ENCODE data around the gene ZNF219. TPM values are rescaled to one million over a fixed set of nuclear protein-coding genes. Genes with fewer than 3 reads are reported as not detected.

Gene ZNF219
- total and polyA plus RNA-seq, 10 donors = 5.5 to 26.7 (median 12.1) TPM

GRCh38 chr14:21133901-21134300 lies 35.4 kb upstream of the ZNF219 start:
- intact Hi-C loops (cut with DNase I; ENCODE audit: low total_unique reads) = no loop called here
- H3K9me3 ChIP-seq = peaks cover 0 to 3% (median 0%) of the 10 kb centered on the region in 8 donors
- no peaks in the 10 kb centered on the region for H3K36me3 ChIP-seq
- H3K4me3 ChIP-seq = no peak overlapping the region
- DNase-seq = no peak
- WGBS, 5 donors = 51 to 78% (median 59%) methylated on average over 1 of the region's 1 CpG
- TF ChIP-seq POLR2AphosphoS5 (IDR thresholded peaks at IDR 0.05) = no peak
- TF ChIP-seq POLR2A (IDR thresholded peaks at IDR 0.05) = no peak
- TF ChIP-seq, protein P1, sequence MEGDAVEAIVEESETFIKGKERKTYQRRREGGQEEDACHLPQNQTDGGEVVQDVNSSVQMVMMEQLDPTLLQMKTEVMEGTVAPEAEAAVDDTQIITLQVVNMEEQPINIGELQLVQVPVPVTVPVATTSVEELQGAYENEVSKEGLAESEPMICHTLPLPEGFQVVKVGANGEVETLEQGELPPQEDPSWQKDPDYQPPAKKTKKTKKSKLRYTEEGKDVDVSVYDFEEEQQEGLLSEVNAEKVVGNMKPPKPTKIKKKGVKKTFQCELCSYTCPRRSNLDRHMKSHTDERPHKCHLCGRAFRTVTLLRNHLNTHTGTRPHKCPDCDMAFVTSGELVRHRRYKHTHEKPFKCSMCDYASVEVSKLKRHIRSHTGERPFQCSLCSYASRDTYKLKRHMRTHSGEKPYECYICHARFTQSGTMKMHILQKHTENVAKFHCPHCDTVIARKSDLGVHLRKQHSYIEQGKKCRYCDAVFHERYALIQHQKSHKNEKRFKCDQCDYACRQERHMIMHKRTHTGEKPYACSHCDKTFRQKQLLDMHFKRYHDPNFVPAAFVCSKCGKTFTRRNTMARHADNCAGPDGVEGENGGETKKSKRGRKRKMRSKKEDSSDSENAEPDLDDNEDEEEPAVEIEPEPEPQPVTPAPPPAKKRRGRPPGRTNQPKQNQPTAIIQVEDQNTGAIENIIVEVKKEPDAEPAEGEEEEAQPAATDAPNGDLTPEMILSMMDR (IDR thresholded peaks at IDR 0.05 in 8 of 11, conservative IDR thresholded peaks at IDR 0.05 in 3 of 11) = no peak
- H3K27ac ChIP-seq = no peak overlapping the region
- H3K4me1 ChIP-seq = no peaks in the 10 kb centered on the region
- no peaks in the 10 kb centered on the region for H3K27me3 ChIP-seq (replicated peaks in 1 of 7)

DNA sequence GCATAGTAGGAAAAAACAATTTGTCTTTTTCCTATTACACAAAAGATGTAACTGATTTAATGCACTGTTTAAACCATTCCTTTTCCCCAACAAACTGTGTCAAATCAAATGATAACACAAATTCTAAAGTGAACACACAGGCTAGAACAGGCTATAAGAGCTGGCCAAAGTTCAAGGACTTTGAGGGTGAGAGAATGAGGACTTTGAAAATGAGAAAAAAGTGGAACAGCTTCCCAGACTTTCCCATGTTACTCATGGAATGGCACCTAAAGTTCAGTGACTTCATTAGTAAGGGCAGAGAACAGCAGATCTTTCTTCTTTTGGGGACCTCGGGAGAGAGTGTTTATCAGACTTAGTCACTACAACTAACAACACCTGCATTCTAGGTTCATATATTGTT lies 25.0 kb upstream of the ZNF219 start:
- no peak overlapping the region for H3K4me3 ChIP-seq
- WGBS, 5 donors = 86 to 96% (median 92%) methylated on average over 1 of the region's 1 CpG
- H3K4me1 ChIP-seq = no peaks in the 10 kb centered on the region
- TF ChIP-seq POLR2AphosphoS5 (IDR thresholded peaks at IDR 0.05) (no peak), POLR2A (IDR thresholded peaks at IDR 0.05) (no peak)
- TF ChIP-seq, protein P1 (IDR thresholded peaks at IDR 0.05 in 8 of 11, conservative IDR thresholded peaks at IDR 0.05 in 3 of 11) = no peak
- intact Hi-C loops (cut with DNase I; ENCODE audit: low total_unique reads) = no loop called here
- H3K36me3 ChIP-seq = no peaks in the 10 kb centered on the region
- peaks cover 0 to 18% (median 0%) of the 10 kb centered on the region in 8 donors for H3K9me3 ChIP-seq
- peaks cover 0 to 13% (median 0%) of the 10 kb centered on the region in 7 donors for H3K27me3 ChIP-seq (replicated peaks in 1 of 7)
- DNase-seq = no peak
- H3K27ac ChIP-seq = no peak overlapping the region

DNA sequence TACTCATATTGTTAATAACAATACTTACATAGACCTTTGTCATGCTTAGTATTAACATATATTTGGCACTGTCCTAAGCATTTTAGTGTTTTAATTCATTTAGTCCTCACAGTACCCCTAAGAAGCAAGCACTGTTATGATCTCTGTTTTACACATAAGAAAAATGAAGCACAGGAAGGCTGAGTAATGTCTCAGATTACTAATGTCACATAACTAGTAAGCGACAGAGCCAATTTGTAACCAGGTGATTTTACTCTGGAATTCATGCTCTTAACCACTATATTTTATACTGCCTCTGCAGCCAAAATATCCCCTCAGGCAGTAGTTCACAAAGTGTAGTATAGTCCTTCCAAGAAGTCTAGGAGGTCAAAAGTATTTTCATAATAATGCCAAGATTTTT lies 22.7 kb upstream of the ZNF219 start:
- no peaks in the 10 kb centered on the region for H3K36me3 ChIP-seq
- H3K4me1 ChIP-seq = no peaks in the 10 kb centered on the region
- H3K27me3 ChIP-seq (replicated peaks in 1 of 7) = peaks cover 0 to 7% (median 0%) of the 10 kb centered on the region in 7 donors
- no peak overlapping the region for H3K4me3 ChIP-seq
- intact Hi-C loops (cut with DNase I; ENCODE audit: low total_unique reads) = no loop called here
- WGBS, 5 donors = 69 to 89% (median 79%) methylated on average over 1 of the region's 1 CpG
- peaks cover 0 to 18% (median 0%) of the 10 kb centered on the region in 8 donors for H3K9me3 ChIP-seq
- TF ChIP-seq POLR2A (IDR thresholded peaks at IDR 0.05) = no peak
- TF ChIP-seq POLR2AphosphoS5 (IDR thresholded peaks at IDR 0.05) = no peak
- TF ChIP-seq, protein P1 (IDR thresholded peaks at IDR 0.05 in 8 of 11, conservative IDR thresholded peaks at IDR 0.05 in 3 of 11) = no peak
- no peak overlapping the region for H3K27ac ChIP-seq
- DNase-seq = no peak

GRCh38 chr14:21120686-21121085 lies 22.2 kb upstream of the ZNF219 start:
- Histone ChIP-seq H3K27ac (no peak overlapping the region), H3K4me3 (no peak overlapping the region), H3K36me3 (no peaks in the 10 kb centered on the region), H3K4me1 (no peaks in the 10 kb centered on the region), H3K9me3 (peaks cover 0 to 14% (median 0%) of the 10 kb centered on the region in 8 donors), H3K27me3 (replicated peaks in 1 of 7) (peaks cover 0 to 7% (median 0%) of the 10 kb centered on the region in 7 donors)
- WGBS, 5 donors = 43 to 76% (median 66%) methylated on average over 6 of the region's 6 CpGs
- no peak for DNase-seq
- intact Hi-C loops (cut with DNase I; ENCODE audit: low total_unique reads) = no loop called here
- TF ChIP-seq POLR2A (IDR thresholded peaks at IDR 0.05) = no peak
- no peak for TF ChIP-seq POLR2AphosphoS5 (IDR thresholded peaks at IDR 0.05)
- TF ChIP-seq, protein P1 (IDR thresholded peaks at IDR 0.05 in 8 of 11, conservative IDR thresholded peaks at IDR 0.05 in 3 of 11) = no peak
